DND-41 (cell line): ENCODE measurements around the gene FGF2.

Source experiments
- ATAC-seq: fragments of 200-7000 bp; cut with Tn5 transposase; 3 replicates; pipeline ENCODE4 v1.9.1; 2021; ENCODE audit warnings: low read depth; ENCODE audit not compliant: insufficient read depth
- DNase-seq: peaks from one replicate; pipeline ENCODE4 v3.0.0-alpha.2; 2020
- H2AFZ ChIP-seq: 2 replicates; pipeline ENCODE4 v1.6.0; 2012; ENCODE audit warnings: low read depth, low read length
- H3K27ac ChIP-seq: 2 replicates; pipeline ENCODE4 v1.5.1; 2012; ENCODE audit warnings: low read length, inconsistent platforms
- H3K27me3 ChIP-seq: fragments of 200-600 bp; sonication (generic); 2 replicates; pipeline ENCODE4 v1.6.0; 2012; ENCODE audit warnings: low read length, mild to moderate bottlenecking, inconsistent platforms; ENCODE audit not compliant: insufficient read depth, poor library complexity
- H3K36me3 ChIP-seq: 2 replicates; pipeline ENCODE4 v1.5.1; 2012; ENCODE audit warnings: low read length, inconsistent platforms; ENCODE audit not compliant: insufficient read depth
- H3K4me1 ChIP-seq: 2 replicates; pipeline ENCODE4 v1.5.1; 2012; ENCODE audit warnings: mild to moderate bottlenecking, low read length; ENCODE audit not compliant: insufficient read depth
- H3K4me2 ChIP-seq: 2 replicates; pipeline ENCODE4 v1.6.0; 2012; ENCODE audit warnings: mild to moderate bottlenecking, moderate library complexity, low read length, inconsistent platforms; ENCODE audit not compliant: insufficient read depth
- H3K4me3 ChIP-seq, 2 experiments: fragments of 200-600 bp in 1 of 2; shearing (Covaris generic) in 1 of 2; 2 replicates each; pipeline ENCODE4 v1.5.1; 2012 to 2016; ENCODE audit warnings: inconsistent platforms in 2 of 2, low read length in 2 of 2, mild to moderate bottlenecking in 2 of 2, low read depth in 1 of 2, moderate library complexity in 1 of 2
- H3K79me2 ChIP-seq: 2 replicates; pipeline ENCODE4 v1.6.0; 2012; ENCODE audit warnings: low read length, inconsistent platforms; ENCODE audit not compliant: insufficient read depth
- H3K9ac ChIP-seq: 2 replicates; pipeline ENCODE4 v1.6.0; 2012; ENCODE audit warnings: low read depth, mild to moderate bottlenecking, inconsistent platforms, low read length, moderate library complexity
- H3K9me3 ChIP-seq: 2 replicates; pipeline ENCODE4 v1.5.1; 2012; ENCODE audit warnings: low read length, moderate library complexity, mild to moderate bottlenecking, inconsistent platforms; ENCODE audit not compliant: insufficient read depth, severe bottlenecking
- H4K20me1 ChIP-seq: 2 replicates; pipeline ENCODE4 v1.6.0; 2012; ENCODE audit warnings: low read length; ENCODE audit not compliant: insufficient read depth
- EZH2 ChIP-seq: IDR thresholded peaks from 3 replicates; pipeline ENCODE4 v1.6.1; 2012; ENCODE audit warnings: borderline replicate concordance, low read depth, mild to moderate bottlenecking, moderate library complexity, low read length, inconsistent platforms; ENCODE audit not compliant: severe bottlenecking
- TF ChIP-seq, protein P1 (sequence below): IDR thresholded peaks from 2 replicates; pipeline ENCODE4 v1.5.1; 2012; ENCODE audit warnings: borderline replicate concordance, low read length, moderate library complexity, mild to moderate bottlenecking; ENCODE audit not compliant: poor library complexity, severe bottlenecking; ENCODE audit errors: extremely low read depth

The FGF2 gene

DNA sequence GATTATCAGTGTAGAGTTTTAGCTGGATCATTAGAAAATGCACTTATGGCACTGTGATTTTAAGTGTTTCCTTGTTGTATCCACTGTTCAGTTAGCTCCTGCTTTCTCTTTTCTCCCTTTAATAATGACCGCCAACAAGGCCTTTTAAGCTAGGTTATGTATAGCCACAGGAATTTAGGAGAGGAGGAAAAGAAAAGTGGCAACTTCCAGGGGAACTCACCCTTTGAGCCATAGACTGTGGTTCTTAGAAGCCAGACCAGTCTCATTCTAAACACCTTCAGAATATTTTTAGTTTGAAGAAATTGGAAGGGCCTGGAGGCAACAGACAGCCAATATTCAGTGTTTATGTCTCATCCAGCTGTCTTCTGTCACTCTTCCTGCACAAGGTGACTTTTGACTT is 6.1 kb downstream of the FGF2 start:
- Histone ChIP-seq H3K4me1 (no peaks in the 10 kb centered on the region), H4K20me1 (no peaks in the 10 kb centered on the region)

DNA sequence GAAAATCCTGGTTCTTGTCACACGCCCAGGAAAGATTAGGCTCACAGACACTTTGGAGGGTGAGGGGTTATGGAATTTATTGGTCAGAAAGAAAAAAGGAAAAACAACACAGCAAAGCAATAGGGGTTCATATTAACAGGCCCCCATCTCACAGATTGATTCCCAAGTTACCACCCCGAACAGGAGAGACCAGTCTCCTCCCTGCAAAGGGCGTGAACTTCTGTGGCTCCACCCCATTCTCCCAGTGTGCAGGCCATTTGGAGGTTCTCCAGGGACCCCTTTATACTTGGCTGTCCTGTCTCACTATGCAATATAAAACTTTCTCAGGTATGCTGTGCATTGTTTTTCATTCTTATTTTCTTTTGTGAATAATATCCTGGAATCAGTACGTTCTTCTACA is 7.4 kb downstream of the FGF2 start:
- no peaks in the 10 kb centered on the region for H3K79me2 ChIP-seq
- no peak for DNase-seq
- no peaks in the 10 kb centered on the region for H4K20me1 ChIP-seq
- no peak overlapping the region for H3K27ac ChIP-seq
- no peak overlapping the region for H3K4me3 ChIP-seq
- H3K36me3 ChIP-seq, result no peaks in the 10 kb centered on the region
- ATAC-seq, result no peak
- H3K9me3 ChIP-seq, result no peaks in the 10 kb centered on the region
- H3K4me2 ChIP-seq, result no peak overlapping the region
- H3K4me1 ChIP-seq, result no peaks in the 10 kb centered on the region
- H3K27me3 ChIP-seq, result peaks cover 2% of the 10 kb centered on the region
- no peak overlapping the region for H3K9ac ChIP-seq
- H2AFZ ChIP-seq, result no peak overlapping the region
- TF ChIP-seq EZH2, result no peak
- TF ChIP-seq, protein P1, sequence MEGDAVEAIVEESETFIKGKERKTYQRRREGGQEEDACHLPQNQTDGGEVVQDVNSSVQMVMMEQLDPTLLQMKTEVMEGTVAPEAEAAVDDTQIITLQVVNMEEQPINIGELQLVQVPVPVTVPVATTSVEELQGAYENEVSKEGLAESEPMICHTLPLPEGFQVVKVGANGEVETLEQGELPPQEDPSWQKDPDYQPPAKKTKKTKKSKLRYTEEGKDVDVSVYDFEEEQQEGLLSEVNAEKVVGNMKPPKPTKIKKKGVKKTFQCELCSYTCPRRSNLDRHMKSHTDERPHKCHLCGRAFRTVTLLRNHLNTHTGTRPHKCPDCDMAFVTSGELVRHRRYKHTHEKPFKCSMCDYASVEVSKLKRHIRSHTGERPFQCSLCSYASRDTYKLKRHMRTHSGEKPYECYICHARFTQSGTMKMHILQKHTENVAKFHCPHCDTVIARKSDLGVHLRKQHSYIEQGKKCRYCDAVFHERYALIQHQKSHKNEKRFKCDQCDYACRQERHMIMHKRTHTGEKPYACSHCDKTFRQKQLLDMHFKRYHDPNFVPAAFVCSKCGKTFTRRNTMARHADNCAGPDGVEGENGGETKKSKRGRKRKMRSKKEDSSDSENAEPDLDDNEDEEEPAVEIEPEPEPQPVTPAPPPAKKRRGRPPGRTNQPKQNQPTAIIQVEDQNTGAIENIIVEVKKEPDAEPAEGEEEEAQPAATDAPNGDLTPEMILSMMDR, result no peak

More for the DNA sequence above, 6.1 kb downstream of the FGF2 start:
- no peaks in the 10 kb centered on the region for H3K27me3 ChIP-seq
- H3K36me3 ChIP-seq, result no peaks in the 10 kb centered on the region
- no peak for DNase-seq
- no peak overlapping the region for H2AFZ ChIP-seq
- no peak for TF ChIP-seq EZH2
- TF ChIP-seq, protein P1, result no peak
- H3K27ac ChIP-seq, result no peak overlapping the region
- ATAC-seq, result no peak
- no peak overlapping the region for H3K4me2 ChIP-seq
- H3K9ac ChIP-seq, result no peak overlapping the region
- H3K4me3 ChIP-seq, result no peak overlapping the region
- no peaks in the 10 kb centered on the region for H3K79me2 ChIP-seq
- no peaks in the 10 kb centered on the region for H3K9me3 ChIP-seq

DNA sequence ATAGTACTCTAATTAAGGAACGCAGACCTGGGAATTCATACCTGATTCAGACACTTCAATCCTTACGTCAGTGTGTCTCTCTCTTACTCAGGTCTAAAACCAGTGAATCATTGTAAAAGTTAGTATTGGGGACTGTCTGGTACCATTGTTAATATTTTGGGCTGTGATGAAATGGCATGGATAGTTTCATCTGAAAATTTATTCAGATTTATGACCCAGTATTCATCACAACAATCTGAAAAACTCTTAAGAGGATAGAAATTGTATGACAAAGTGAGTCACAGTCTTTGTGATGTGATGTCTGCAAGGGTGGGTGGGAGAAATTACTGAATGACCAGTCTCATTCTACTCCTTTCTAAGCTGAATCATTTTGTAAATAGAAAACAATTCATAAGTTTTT is 10.3 kb downstream of the FGF2 start:
- H3K9ac ChIP-seq, result no peak overlapping the region
- H2AFZ ChIP-seq, result no peak overlapping the region
- peaks cover 2% of the 10 kb centered on the region for H3K27me3 ChIP-seq
- H3K4me2 ChIP-seq, result no peak overlapping the region
- H3K4me1 ChIP-seq, result no peaks in the 10 kb centered on the region
- DNase-seq (no peak), ATAC-seq (no peak)
- no peaks in the 10 kb centered on the region for H3K36me3 ChIP-seq
- no peaks in the 10 kb centered on the region for H4K20me1 ChIP-seq
- no peak overlapping the region for H3K4me3 ChIP-seq
- no peaks in the 10 kb centered on the region for H3K79me2 ChIP-seq
- no peak overlapping the region for H3K27ac ChIP-seq
- TF ChIP-seq, protein P1, result no peak
- TF ChIP-seq EZH2, result no peak
- no peaks in the 10 kb centered on the region for H3K9me3 ChIP-seq

DNA sequence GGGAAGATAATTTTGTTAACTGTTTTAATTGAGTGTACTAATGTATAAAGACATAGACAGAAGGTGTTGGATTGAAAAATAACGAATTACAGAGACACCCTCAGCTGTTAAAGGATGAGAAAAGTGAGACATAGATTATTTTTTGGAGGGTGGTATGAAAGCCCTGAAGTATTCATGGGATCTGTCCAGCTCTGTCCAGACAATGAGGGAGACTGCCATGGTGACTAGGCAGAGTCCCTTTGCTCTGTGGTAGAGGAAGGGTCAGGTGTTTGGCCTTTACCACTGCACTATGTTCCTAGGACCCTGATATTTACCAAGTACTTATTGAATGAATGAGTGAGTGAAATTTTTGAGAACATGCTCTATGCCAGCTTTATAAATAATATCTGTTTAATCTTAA is 11.4 kb downstream of the FGF2 start:
- DNase-seq, result no peak
- Histone ChIP-seq H3K27ac (no peak overlapping the region), H3K79me2 (no peaks in the 10 kb centered on the region), H3K9ac (no peak overlapping the region), H3K36me3 (no peaks in the 10 kb centered on the region), H3K9me3 (no peaks in the 10 kb centered on the region), H2AFZ (no peak overlapping the region), H4K20me1 (no peaks in the 10 kb centered on the region), H3K4me3 (no peak overlapping the region), H3K27me3 (peaks cover 2% of the 10 kb centered on the region), H3K4me1 (no peaks in the 10 kb centered on the region), H3K4me2 (no peak overlapping the region)
- ATAC-seq, result no peak
- TF ChIP-seq, protein P1, result no peak
- TF ChIP-seq EZH2, result no peak
